ENCODE results near the gene ZNF333.

Gene ZNF333

DNA sequence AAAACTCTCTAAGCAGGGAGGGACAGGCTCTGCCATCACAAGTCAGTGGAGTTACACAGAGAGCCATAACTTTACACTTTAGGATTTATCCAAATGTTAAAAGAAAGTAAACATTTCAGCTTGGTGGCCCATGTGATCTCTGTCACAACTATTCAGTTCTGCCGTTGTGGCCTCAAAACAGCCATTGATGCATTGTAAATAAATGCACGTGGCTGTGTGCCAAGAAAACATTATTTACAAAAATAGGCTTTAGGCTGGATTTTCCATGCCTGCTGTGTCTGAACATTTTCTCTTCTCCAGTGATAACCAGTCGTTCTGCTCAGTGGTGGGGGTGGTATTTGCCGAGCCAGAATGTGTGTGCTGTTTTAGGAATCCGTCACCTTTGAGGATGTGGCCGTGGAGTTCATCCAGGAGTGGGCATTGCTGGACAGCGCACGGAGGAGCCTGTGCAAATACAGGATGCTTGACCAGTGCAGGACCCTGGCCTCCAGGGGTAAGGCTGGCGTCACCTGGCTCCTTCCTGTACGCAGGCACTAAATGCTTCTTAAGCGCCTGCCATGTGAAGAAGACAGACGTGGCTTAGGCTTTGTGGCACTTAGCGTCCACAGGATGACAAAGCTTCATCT is 4.9 kb downstream of the ZNF333 start:
- TF ChIP-seq, protein P1, sequence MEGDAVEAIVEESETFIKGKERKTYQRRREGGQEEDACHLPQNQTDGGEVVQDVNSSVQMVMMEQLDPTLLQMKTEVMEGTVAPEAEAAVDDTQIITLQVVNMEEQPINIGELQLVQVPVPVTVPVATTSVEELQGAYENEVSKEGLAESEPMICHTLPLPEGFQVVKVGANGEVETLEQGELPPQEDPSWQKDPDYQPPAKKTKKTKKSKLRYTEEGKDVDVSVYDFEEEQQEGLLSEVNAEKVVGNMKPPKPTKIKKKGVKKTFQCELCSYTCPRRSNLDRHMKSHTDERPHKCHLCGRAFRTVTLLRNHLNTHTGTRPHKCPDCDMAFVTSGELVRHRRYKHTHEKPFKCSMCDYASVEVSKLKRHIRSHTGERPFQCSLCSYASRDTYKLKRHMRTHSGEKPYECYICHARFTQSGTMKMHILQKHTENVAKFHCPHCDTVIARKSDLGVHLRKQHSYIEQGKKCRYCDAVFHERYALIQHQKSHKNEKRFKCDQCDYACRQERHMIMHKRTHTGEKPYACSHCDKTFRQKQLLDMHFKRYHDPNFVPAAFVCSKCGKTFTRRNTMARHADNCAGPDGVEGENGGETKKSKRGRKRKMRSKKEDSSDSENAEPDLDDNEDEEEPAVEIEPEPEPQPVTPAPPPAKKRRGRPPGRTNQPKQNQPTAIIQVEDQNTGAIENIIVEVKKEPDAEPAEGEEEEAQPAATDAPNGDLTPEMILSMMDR (IDR thresholded peaks at IDR 0.05; ENCODE audit: insufficient read depth, low read depth, low read length, missing control alignments), result no peak
- H3K4me3 ChIP-seq (ENCODE audit: low read depth, low read length), result no peak overlapping the region
- no peak for DNase-seq (ENCODE audit: low read depth)

DNA sequence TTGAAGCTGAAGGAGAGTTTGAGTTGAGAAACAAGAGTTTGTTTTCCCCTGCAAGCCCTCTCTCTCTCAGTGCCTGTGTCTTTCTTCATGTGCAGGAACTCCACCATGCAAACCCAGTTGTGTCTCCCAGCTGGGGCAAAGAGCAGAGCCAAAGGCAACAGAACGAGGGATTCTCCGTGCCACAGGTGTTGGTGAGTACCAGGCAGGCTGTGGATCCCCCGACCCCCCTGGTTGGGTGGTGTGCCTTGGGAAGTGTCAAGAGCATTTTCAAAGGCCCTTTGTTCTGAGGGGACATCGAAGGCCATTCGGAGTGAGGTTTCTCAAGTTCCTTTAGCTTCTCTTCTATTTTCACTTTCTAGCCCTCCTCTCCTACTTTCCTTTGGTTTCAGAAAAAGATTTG is 5.6 kb downstream of the ZNF333 start:
- H3K4me3 ChIP-seq (ENCODE audit: low read depth, low read length), result no peak overlapping the region
- TF ChIP-seq, protein P1 (IDR thresholded peaks at IDR 0.05; ENCODE audit: insufficient read depth, low read depth, low read length, missing control alignments), result no peak
- DNase-seq (ENCODE audit: low read depth), result no peak

DNA sequence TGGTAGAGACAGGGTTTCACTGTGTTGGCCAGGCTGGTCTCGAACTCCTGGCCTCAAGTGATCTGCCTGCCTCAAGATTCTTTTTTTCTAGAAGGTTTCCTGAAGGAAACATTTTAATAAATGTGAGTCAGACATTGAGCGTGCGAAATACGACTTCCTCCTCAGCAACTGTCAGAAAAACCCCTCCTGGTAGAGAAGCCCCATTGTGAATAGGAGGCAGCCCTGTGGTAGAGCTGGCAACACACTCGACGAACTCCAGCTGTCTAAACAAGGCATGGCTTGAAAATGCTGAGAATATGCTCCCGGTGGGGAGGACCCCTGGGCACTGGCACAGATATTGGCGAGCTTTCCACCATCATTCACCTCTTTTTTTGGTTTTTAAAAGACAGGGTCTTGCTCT is 9.8 kb downstream of the ZNF333 start:
- TF ChIP-seq, protein P1 (IDR thresholded peaks at IDR 0.05; ENCODE audit: insufficient read depth, low read depth, low read length, missing control alignments), result no peak
- DNase-seq (ENCODE audit: low read depth), result no peak

GRCh38 chr19:14700711-14701375 is 11.0 kb downstream of the ZNF333 start:
- H3K4me3 ChIP-seq (ENCODE audit: low read depth, low read length), result no peak overlapping the region
- no peak for DNase-seq (ENCODE audit: low read depth)
- TF ChIP-seq, protein P1 (IDR thresholded peaks at IDR 0.05; ENCODE audit: insufficient read depth, low read depth, low read length, missing control alignments), result no peak

More for the DNA sequence above, 9.8 kb downstream of the ZNF333 start:
- H3K4me3 ChIP-seq (ENCODE audit: low read depth, low read length), result no peak overlapping the region

- no peak for DNase-seq (ENCODE audit: low read depth)
- H3K4me3 ChIP-seq (ENCODE audit: low read depth, low read length), result no peak overlapping the region
- TF ChIP-seq, protein P1 (IDR thresholded peaks at IDR 0.05; ENCODE audit: insufficient read depth, low read depth, low read length, missing control alignments), result no peak
Observed at GRCh38 chr19:14703833-14704232, 14.0 kb downstream of the ZNF333 start.

GRCh38 chr19:14704450-14704849 is 14.6 kb downstream of the ZNF333 start:
- no peak overlapping the region for H3K4me3 ChIP-seq (ENCODE audit: low read depth, low read length)
- no peak for DNase-seq (ENCODE audit: low read depth)
- TF ChIP-seq, protein P1 (IDR thresholded peaks at IDR 0.05; ENCODE audit: insufficient read depth, low read depth, low read length, missing control alignments), result no peak
